Keratinocyte (primary cell): ENCODE measurements around the gene TMEM237. TPM values are rescaled to one million over a fixed set of nuclear protein-coding genes. Genes with fewer than 3 reads are reported as not detected.
A peak's percentile ranks its signal among the peaks of the same experiment; 100 is the strongest.

ENCODE experiments used
- DNase-seq: peaks from one replicate; pipeline ENCODE4 v3.0.0-alpha.2; 2011; ENCODE audit warnings: low read depth, missing footprints, low spot score
- FAIRE-seq: peaks from 2 replicates; lab custom pipeline; 2011; peaks lifted over from hg19 to GRCh38; lab: Jason Lieb, UNC
- H2AFZ ChIP-seq: 2 replicates; pipeline ENCODE4 v1.6.0; 2012; ENCODE audit warnings: low read length, control low read depth, inconsistent platforms; ENCODE audit not compliant: control insufficient read depth
- H3K27ac ChIP-seq: 2 replicates; pipeline ENCODE4 v1.5.1; 2011; ENCODE audit warnings: low read length; ENCODE audit not compliant: control insufficient read depth, insufficient read depth
- H3K27me3 ChIP-seq: 3 replicates; pipeline ENCODE4 v1.6.0; 2011; ENCODE audit warnings: low read length; ENCODE audit not compliant: control insufficient read depth, insufficient read depth; ENCODE audit errors: extremely low read depth
- H3K36me3 ChIP-seq, 2 experiments: 2 replicates in 1 of 2; 3 replicates in 1 of 2; pipeline ENCODE4 v1.5.1; 2011; ENCODE audit warnings: low read length in 2 of 2, mild to moderate bottlenecking in 1 of 2; ENCODE audit not compliant: control insufficient read depth in 2 of 2, insufficient read depth in 2 of 2; ENCODE audit errors: extremely low read depth in 1 of 2
- H3K4me1 ChIP-seq: 3 replicates; pipeline ENCODE4 v1.5.1; 2011; ENCODE audit warnings: low read length; ENCODE audit not compliant: control insufficient read depth, insufficient read depth; ENCODE audit errors: extremely low read depth
- H3K4me2 ChIP-seq: 3 replicates; pipeline ENCODE4 v1.6.0; 2011; ENCODE audit warnings: low read depth, low read length; ENCODE audit not compliant: control insufficient read depth, insufficient read depth; ENCODE audit errors: extremely low read depth
- H3K4me3 ChIP-seq, 3 experiments: fragments of 200-600 bp in 1 of 3; sonication (generic) in 1 of 3; 2 replicates in 2 of 3; 3 replicates in 1 of 3; pipeline ENCODE4 v1.5.1; 2011 to 2016; ENCODE audit warnings: low read length in 3 of 3, mild to moderate bottlenecking in 3 of 3, control low read depth in 2 of 3, inconsistent platforms in 1 of 3, low read depth in 1 of 3, mixed read lengths in 1 of 3, mixed run types in 1 of 3, moderate library complexity in 1 of 3; ENCODE audit not compliant: control insufficient read depth in 2 of 3, insufficient read depth in 2 of 3; ENCODE audit errors: extremely low read depth in 1 of 3
- H3K79me2 ChIP-seq: 2 replicates; pipeline ENCODE4 v1.6.0; 2012; ENCODE audit warnings: low read length; ENCODE audit not compliant: control insufficient read depth, insufficient read depth
- H3K9ac ChIP-seq: 3 replicates; pipeline ENCODE4 v1.6.0; 2011; ENCODE audit warnings: low read length; ENCODE audit not compliant: control insufficient read depth, insufficient read depth; ENCODE audit errors: extremely low read depth
- H3K9me1 ChIP-seq: 3 replicates; pipeline ENCODE4 v1.6.0; 2011; ENCODE audit warnings: low read length; ENCODE audit not compliant: control insufficient read depth, insufficient read depth; ENCODE audit errors: extremely low read depth
- H3K9me3 ChIP-seq: 2 replicates; pipeline ENCODE4 v1.5.1; 2012; ENCODE audit warnings: low read depth, low read length; ENCODE audit not compliant: control insufficient read depth
- H4K20me1 ChIP-seq: 3 replicates; pipeline ENCODE4 v1.6.0; 2011; ENCODE audit warnings: low read length; ENCODE audit not compliant: control insufficient read depth, insufficient read depth; ENCODE audit errors: extremely low read depth
- CTCF ChIP-seq, 3 experiments: IDR thresholded peaks in 1 of 3; conservative IDR thresholded peaks in 1 of 3; optimal IDR thresholded peaks in 1 of 3; 2 replicates in 2 of 3; 3 replicates in 1 of 3; pipeline versions ENCODE3 to v1.5.1; 2011; ENCODE audit warnings: low read length in 3 of 3, mild to moderate bottlenecking in 3 of 3, moderate library complexity in 2 of 3, control low read depth in 1 of 3, inconsistent platforms in 1 of 3; ENCODE audit not compliant: insufficient read depth in 2 of 3; ENCODE audit errors: extremely low read depth in 1 of 3
- EZH2 ChIP-seq: IDR thresholded peaks from one replicate; pipeline ENCODE4 v1.6.1; 2012; ENCODE audit warnings: inconsistent platforms, mild to moderate bottlenecking, low read length, moderate library complexity
- dilution Hi-C: fragments of 300-500 bp; cut with MboI; formaldehyde crosslinking; loops from one replicate; pipeline ENCODE4 v1.7.0; 2020; ENCODE audit warnings: low sequenced_read_pairs; ENCODE audit not compliant: extremely low pct_ligation_motif_present
- polyA plus RNA-seq, 5 experiments: library from polyadenylated mRNA; depleted of rRNA in 3 of 5; stranded (reverse) in 3 of 5; stranded (forward) in 1 of 5; unstranded in 1 of 5; fragments of >200 nt; gene quantifications; 1 replicate in 1 of 5; 2 replicates in 3 of 5; 3 replicates in 1 of 5; pipeline versions ENCODE4 v1.2.1 to v1.2.3, GENCODE V29; 2011 to 2012; ENCODE audit warnings: missing spikeins in 2 of 5, low read depth in 1 of 5, low replicate concordance in 1 of 5

Gene TMEM237
- polyA plus RNA-seq, 1 donor (not counting 4 experiments of a cell fraction or from before 2014, with no cell fraction given) = 49.6 TPM

GRCh38 chr2:201642579-201643215 lies 606 bp downstream of the TMEM237 start:
- TF ChIP-seq EZH2 (no peak), CTCF (optimal IDR thresholded peaks at IDR 0.05 in 1 of 3, IDR thresholded peaks at IDR 0.05 in 1 of 3, conservative IDR thresholded peaks at IDR 0.05 in 1 of 3; ENCODE audit: extremely low read depth in 1 of 3, insufficient read depth in 2 of 3, low read length in 3 of 3) (no peak)
- no peak for FAIRE-seq

GRCh38 chr2:201642086-201642578 lies 1.2 kb downstream of the TMEM237 start:
- dilution Hi-C loops = no loop called here
- no peaks in the 10 kb centered on the region for H3K9me1 ChIP-seq
- TF ChIP-seq CTCF (optimal IDR thresholded peaks at IDR 0.05 in 1 of 3, IDR thresholded peaks at IDR 0.05 in 1 of 3, conservative IDR thresholded peaks at IDR 0.05 in 1 of 3; ENCODE audit: extremely low read depth in 1 of 3, insufficient read depth in 2 of 3, low read length in 3 of 3) (no peak), EZH2 (no peak)
- H3K79me2 ChIP-seq = peaks cover 13% of the 10 kb centered on the region
- DNase-seq (no peak), FAIRE-seq (peak; percentile 77)
- no peaks in the 10 kb centered on the region for H4K20me1 ChIP-seq
- H3K9me3 ChIP-seq = no peaks in the 10 kb centered on the region
- no peaks in the 10 kb centered on the region for H3K27me3 ChIP-seq
- H3K27ac ChIP-seq = peak overlapping the region; percentile 96
- peaks cover 17% of the 10 kb centered on the region for H3K4me1 ChIP-seq
- H3K4me3 ChIP-seq = peak overlapping the region; percentile 59 to 97 (median 93)
- peak overlapping the region; percentile 92 for H2AFZ ChIP-seq
- peak overlapping the region; percentile 96 for H3K9ac ChIP-seq
- H3K36me3 ChIP-seq = peaks cover 0 to 2% of the 10 kb centered on the region in 2 experiments
- peak overlapping the region; percentile 68 for H3K4me2 ChIP-seq

More at GRCh38 chr2:201642579-201643215, 606 bp downstream of the TMEM237 start:
- H3K9me3 ChIP-seq = no peaks in the 10 kb centered on the region
- peaks cover 0 to 2% of the 10 kb centered on the region in 2 experiments for H3K36me3 ChIP-seq
- H2AFZ ChIP-seq = peak overlapping the region; percentile 92
- peak overlapping the region; percentile 96 for H3K27ac ChIP-seq
- DNase-seq = no peak
- peaks cover 13% of the 10 kb centered on the region for H3K79me2 ChIP-seq
- H3K27me3 ChIP-seq = no peaks in the 10 kb centered on the region
- dilution Hi-C loops = no loop called here
- H3K4me3 ChIP-seq = peak overlapping the region; percentile 59 to 97 (median 93)
- peak overlapping the region; percentile 68 for H3K4me2 ChIP-seq
- H3K4me1 ChIP-seq = peaks cover 17% of the 10 kb centered on the region
- H4K20me1 ChIP-seq = no peaks in the 10 kb centered on the region
- H3K9me1 ChIP-seq = no peaks in the 10 kb centered on the region
- peak overlapping the region; percentile 96 for H3K9ac ChIP-seq
